Fibroblast of skin of left quadriceps (primary cell): ENCODE results near the gene FCGR3A.
A peak's percentile ranks its signal among the peaks of the same experiment; 100 is the strongest.
"Not testable (repeated sequence)": the region's sequence is repeated elsewhere in the genome, so short reads cannot be mapped to it uniquely, and the experiment has no call there.

ENCODE experiments used
- DNase-seq, 2 experiments: peaks; one replicate each; pipeline ENCODE4 v3.0.0-alpha.2; 2013; ENCODE audit warnings: low read depth in 2 of 2

Gene FCGR3A

DNA sequence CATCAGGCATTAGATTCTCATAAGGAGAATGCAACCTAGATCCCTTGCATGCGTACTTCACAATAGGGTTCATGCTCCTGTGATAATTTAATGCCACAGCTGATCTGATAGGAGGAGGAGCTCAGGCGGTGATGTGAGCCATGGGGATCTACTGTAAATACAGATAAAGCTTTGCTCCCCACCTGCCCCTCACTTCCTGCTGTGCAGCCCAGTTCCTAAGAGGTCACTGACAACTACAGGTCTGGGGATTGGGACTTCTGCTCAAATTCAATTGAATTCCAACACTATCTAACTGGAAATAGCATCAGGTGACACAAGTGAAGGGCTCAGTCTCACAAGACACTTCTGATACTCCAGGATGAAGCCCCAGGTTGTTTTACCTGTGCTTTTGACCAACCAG is 7.4 kb upstream of the FCGR3A start:
- not testable (repeated sequence) for DNase-seq

DNA sequence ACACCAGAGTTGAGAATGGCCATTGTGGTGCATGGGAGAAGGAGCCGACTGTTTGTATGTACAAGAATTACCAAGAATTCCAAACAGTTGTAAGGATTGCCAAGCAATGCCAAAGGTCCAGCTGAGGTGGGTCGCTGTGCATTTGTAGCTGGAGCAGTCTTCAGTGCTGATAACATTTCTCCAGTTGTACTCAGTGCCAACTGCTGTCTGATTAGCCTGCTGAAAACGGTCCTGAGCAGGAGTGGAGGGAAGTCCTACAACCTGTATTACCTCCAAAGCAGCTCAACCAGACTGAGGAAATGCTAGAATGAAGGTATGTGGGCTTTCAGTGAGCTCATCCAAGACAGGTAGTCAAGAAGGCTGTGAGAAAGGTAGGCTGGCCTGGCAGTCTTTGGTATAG is 6.5 kb upstream of the FCGR3A start:
- DNase-seq: not testable (repeated sequence)

DNA sequence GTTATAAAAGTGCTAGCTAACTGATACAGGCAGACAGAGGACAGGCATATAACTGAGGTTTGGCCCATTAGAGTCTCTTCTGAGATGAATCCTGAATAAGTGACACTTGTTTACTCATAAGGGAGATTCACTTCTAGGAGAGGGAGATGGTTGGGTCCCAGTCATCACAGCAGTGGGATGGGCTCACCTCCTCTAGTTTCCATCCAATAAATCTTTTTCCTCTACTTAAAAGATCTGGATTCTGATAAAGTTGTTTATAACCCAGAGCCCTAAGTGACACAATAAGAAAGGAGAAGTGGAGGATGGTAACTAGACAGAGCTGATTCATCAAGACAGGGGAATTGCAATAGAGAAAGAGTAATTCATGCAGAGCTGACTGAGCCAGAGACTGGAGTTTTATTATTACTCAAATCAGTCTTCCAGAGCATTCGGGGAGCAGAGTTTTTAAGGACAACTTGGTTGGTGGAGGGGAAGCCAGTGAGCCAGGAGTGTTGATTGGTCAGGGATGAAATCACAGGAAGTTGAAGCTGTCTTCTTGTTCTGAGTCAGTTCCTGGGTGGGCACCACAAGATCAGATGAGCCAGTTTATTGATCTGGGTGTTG is 5.3 kb upstream of the FCGR3A start:
- not testable (repeated sequence) for DNase-seq

DNA sequence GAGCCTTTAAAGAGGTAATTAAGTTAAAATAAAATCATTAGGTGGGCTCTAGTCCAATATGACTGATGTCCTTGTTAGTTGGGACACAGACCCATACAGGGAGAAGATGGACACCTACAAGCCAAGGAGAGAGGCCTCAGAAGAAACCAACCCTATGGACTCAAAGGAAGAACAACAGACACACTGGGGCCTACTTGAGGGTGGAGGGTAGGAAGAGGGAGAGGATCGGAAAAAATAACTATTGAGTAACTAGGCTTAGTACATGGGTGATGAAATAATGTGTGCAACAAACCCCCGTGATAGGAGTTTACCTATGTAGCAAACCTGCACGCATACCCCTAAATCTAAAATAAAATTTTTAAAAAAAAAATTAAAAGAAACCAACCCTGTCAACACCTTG is 4.7 kb upstream of the FCGR3A start:
- not testable (repeated sequence) for DNase-seq

DNA sequence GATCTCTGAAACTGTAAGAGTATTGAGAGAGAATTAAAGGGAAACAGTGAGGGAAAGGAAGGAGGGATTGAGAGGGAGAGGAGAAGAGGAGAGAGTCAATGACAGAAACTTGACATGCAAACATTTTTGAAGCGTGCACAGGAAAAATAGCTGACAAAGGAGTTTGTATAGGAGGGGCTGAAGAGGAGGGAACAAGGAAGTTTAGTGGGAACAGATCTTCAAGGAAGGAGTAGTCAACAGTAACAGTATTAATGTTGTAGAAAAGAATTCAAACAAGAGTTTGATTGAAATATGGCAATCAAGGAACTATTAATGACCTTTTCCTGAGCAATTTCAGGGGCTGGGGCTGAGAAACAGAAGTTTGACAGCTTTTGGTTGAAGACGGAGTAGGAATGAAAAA is 4.0 kb upstream of the FCGR3A start:
- not testable (repeated sequence) for DNase-seq

DNA sequence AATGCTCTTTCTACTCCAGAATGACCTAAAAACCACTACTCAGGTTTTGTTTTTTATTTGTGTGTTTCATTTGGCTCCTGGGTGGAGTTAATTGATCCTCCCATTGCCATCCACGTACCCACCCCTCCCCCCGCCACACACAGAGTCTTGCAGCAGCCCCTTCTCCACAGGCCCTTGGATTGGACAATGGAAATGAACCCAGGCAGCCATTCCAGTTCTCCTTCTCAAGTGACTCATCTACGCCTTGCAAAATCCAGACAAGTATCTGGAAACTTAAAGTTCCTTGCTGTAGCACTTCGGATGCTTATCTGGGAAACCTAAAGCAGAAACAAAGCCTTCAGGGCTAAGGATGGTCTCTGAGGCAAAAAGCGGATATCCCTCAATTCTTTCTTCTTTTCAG is 1.3 kb upstream of the FCGR3A start:
- not testable (repeated sequence) for DNase-seq

DNA sequence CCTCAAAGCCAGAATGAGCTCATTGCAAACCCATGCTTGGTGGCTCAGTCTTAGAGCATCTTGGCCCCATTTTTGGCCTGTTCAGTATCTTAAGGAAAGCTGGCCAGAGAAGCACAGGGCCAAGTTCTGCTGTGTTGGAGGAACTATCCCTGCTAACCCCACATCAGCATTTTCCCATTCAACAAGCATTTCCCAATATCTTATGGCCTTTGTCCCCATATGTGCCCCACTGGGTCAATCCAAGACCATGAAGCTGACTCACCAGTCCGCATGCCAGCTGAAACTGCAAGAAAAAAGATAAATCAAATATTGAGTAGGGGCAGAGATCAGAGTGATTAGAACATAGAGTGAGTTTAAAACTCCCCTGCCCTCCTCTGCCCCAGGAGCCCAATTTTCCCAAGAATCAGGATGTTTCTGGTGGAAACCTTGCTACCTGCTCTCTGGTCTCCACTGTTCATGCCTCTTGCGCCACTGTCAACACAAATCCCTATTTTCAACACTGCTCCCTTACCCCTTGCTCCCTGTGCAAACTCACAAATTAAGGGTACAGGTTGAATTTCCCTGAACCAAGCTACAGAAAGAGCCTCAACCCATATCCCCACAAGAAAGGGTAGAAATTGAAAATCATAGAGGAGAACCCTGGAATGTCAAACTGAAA is 740 bp downstream of the FCGR3A start:
- not testable (repeated sequence) for DNase-seq

DNA sequence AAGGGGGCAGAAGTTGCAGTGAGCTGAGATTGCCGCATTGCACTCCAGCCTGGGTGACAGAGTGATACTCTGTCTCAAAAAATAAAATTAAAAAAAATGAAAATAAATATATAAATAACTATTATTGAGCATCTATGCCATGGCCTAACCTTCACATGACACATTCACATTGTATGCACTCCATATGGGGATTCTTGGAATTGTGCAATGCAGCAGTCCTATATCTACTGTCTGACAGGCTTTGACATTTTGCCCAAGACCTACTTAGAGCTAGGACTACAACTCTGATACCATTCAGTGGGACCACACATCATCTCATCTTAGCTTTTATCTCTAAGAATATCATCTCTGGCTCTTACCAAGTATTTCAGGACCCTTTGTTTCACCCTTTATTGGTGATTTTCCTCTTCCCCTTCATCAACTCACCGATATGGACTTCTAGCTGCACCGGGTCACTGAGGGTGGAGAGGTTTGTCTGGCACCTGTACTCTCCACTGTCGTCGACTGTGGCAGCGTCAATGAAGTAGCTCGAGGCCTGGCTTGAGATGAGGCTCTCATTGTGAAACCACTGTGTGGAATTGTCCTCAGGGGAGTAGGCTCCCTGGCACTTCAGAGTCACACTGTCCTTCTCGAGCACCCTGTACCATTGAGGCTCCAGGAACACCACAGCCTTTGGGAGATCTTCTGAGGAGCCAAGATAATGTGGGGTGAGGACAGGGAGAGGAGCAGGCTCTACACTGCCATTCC is 1.4 kb downstream of the FCGR3A start:
- not testable (repeated sequence) for DNase-seq

DNA sequence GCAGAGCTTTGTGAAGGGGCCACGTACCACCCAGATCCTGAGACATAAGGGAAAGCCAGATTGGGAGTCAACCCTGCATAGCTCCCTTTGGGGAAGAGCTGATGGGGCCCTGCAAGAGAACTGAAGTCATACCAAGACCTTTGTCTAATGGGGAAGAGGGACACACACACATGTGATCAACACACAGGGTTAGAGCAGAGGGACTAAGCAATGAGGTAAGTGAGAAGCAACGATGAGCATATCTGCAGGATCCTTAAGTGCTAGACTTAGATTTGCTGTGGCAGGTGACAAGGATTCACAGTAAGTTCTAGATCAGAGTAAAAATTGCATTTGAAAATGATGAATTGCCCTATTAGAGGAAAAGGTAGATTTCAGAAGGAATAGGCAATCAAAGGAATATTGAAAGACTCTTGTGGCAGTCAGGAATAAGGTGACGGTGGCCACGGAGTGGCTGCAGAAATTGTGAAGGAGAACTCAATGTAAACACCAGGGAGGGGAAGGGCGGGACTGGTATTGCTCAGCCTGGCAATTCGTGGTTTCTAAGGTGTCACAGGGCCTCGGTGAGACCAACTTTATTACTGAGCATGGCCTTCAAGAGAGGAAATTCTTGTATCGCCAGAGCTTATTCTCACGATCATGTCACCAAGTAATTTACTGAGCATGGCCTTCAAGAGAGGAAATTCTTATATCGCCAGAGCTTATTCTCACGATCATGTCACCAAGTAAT is 4.5 kb downstream of the FCGR3A start:
- not testable (repeated sequence) for DNase-seq

DNA sequence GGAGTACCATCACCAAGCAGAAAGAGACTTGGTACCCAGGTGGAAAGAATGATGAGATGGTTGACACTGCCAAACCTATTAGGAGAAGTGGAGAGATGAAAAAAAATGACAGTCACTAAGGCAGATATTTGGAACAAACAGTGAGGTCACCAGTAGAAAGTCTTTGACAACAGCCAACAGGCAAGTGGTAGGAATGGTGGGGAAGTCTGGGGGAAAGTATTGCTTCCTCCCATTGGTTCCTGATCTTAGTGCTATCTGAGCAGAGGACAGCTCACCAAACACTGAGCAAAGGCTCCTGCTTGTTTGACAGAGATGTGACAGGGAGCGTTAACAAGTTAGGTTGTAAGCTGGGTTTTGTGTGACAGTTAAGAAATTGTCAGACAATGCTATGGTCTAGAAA is 6.5 kb downstream of the FCGR3A start:
- not testable (repeated sequence) for DNase-seq

DNA sequence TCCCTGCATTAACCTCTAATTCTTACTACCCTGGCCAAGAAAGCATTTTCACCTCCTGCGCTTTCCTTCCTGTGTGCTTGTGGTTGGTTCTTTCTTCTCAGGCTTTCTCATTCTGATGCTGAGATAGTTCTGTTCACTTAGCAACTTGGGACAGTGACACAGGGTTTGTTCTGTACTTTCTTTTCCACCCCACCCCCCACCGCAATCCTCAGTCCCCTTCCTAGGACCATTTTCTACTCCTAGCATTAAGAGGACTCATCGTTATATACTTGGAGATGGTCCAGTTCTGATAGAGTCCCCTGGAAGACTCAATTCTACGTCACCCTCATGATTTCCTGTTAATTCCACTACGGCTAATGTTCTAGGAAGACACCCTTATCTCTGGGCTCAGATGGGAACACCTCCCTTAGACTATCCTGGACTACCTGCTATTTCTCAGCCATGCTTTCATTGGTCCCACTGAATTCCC is 7.5 kb downstream of the FCGR3A start:
- not testable (repeated sequence) for DNase-seq

DNA sequence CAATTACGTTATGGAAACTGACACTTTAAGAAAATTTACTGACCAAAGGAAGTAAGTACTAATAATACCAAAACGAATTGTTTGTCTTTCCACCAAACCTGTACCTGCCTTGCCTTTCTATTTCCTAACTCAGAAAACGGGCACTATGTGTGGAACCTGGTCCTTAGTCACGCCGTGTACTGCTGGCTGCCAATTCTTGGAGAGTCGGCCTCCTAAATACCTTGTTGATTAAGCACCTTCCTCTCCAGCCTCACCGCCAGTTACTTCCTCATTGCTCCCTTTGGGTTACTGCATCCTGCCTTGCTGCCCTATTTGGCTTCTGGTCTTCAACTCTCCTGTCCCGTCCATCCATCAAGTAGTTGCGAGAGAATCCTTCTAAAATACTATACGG is 9.1 kb downstream of the FCGR3A start:
- not testable (repeated sequence) for DNase-seq

DNA sequence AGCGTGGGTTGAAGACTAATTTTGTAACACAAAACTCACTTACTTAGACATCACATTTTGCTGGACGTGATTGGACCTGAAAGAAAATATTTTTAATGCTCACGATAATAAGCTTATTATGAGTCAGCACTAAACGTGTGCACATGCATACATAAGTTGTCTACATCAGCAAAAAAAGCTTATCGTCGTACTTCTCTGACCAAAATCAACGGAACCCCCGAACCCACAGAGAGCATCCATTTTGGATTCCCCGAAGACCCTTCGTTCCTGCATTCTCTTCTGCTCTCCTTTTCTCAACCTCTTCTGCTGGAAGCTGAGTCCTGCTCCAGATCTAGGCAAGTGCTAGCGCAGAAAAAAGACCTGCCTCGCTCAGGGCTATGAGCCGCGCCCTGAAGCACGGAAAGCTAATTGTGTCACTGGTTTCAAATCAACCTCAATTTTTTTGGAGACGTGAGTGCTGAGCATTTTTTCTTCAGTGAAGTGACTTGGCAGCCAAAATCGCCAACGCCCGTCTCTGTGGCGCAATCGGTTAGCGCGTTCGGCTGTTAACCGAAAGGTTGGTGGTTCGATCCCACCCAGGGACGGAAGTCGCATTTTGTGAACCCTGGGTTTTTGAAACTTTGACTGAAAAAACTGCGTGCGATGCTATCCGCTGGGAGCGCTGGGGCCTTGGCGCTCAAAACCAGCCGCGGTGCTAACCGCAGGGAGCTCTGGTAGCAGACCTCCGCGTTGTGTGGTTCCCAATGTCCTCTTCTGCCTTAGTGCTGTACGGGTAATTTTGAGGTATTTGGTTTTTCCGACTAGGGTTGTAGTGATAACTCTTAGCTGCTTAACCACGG is 9.7 kb downstream of the FCGR3A start:
- peak; percentile 58 to 61 for DNase-seq

DNA sequence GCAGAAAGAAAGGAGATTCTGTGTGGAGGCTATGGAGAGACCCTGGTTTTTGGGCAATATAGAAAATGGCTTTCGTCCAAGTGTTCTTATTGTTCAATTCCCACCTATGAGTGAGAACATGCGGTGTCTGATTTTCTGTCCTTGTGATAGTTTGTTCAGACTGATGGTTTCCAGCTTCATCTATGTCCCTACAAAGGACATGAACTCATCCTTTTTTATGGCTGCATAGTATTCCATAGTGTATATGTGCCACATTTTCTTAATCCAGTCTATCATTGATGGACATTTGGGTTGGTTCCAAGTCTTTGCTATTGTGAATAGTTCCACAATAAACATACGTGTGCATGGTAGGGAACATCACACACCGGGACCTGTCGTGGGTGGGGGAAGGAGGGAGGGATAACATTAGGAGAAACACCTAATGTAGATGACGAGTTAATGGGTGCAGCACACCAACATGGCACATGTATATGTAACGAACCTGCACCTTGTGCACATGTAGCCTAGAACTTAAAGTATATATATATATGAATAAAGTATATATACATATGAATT is 10.6 kb downstream of the FCGR3A start:
- DNase-seq: not testable (repeated sequence)

DNA sequence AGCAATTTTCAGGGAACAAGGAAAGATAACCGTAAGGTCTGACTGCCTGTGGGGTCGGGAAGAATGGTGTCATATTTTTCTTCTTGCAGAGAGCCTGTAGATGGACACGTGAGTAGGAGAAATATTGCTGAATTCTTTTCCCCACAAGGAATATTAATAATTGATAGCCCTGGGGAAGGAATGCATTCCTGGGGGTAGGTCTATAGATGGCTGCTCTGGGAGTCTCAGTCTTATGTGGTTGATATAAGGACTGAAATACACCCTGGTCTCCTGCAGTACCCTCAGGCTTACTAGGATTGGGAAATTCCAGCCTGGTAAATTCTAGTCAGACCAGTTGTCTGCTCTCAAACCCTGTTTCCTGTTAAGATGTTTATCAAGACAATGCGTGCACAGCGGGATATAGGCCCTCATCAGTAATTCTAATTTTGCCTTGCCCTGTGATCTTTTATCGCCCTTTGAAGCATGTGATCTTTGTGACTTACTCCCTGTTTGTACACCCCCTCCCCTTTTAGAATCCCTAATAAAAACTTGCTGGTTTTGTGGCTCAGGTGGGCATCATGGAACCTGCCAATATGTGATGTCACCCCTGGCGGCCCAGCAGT is 12.4 kb downstream of the FCGR3A start:
- DNase-seq: not testable (repeated sequence)

DNA sequence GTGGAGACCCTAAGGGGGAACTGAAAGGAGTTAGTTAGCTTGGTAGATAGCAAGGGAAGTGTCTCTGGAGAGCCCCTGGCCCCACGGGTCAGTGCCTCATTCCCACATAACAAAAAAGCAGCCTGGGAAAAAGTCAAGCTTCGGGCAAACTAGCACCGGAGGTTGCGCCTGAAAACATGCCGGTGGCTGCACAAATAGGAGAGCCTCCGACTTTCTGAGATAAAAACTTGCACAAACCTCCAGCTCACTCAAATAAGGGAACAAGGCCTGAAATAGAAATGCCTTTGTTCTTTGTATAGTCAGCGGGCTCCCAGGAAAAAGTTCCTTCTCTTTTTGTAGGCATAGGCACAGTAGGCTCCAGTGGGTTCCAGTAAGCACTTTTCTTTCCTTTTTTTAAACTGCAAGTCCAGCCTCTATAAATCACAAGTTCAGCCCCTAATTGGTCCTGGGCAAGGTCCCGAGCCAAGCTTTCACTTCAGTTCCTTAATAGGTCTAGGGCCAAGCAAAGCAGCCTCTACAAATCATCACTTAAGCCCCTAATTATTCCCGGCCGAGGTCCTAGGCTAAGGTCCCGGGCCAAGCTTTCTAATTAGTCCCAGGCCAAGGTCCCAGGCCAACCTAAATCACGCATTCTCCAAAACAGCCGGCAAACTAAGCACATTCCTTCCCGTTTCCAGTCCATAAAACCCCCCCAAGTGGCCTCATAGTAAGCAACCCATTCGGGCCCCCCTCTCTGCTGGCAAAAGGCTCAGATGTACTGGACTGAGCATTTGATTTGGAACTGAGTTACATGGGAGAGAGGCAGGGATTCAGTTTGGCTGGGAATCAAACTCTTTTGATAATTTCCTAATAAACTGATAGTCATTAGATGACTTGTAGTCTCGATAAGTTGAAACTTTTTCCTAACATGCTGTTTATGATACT is 16.7 kb downstream of the FCGR3A start:
- not testable (repeated sequence) for DNase-seq

DNA sequence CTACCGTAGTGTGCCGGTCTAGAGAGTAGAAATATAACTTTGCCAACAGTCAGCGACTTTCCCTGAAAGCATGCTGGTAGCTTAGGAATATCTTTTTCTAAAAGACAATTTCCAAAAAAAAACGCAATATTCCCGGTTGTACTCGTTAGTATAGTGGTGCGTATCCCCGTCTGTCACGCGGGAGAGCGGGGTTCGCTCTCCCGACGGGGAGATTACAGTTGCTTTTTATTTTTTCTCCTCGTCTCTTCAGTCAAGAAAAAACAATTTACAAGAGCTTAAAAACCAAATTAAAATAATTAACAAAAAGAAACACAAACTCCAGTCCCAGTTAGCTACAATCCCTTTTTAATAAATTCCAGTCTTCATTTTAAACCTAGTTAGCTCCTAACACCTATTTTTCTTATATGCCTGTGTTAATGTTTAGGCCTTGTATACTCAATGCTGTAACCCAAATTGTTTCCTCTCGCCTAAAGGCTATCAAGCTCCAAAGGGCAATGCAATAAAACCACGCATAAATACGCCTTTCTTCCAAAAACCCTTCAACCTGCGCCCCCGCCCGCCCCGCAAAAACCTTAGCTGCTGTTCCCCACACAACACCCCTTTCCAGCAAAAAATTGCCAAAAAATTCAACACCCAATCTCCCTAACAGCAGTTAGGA is 17.5 kb downstream of the FCGR3A start:
- no peak for DNase-seq

DNA sequence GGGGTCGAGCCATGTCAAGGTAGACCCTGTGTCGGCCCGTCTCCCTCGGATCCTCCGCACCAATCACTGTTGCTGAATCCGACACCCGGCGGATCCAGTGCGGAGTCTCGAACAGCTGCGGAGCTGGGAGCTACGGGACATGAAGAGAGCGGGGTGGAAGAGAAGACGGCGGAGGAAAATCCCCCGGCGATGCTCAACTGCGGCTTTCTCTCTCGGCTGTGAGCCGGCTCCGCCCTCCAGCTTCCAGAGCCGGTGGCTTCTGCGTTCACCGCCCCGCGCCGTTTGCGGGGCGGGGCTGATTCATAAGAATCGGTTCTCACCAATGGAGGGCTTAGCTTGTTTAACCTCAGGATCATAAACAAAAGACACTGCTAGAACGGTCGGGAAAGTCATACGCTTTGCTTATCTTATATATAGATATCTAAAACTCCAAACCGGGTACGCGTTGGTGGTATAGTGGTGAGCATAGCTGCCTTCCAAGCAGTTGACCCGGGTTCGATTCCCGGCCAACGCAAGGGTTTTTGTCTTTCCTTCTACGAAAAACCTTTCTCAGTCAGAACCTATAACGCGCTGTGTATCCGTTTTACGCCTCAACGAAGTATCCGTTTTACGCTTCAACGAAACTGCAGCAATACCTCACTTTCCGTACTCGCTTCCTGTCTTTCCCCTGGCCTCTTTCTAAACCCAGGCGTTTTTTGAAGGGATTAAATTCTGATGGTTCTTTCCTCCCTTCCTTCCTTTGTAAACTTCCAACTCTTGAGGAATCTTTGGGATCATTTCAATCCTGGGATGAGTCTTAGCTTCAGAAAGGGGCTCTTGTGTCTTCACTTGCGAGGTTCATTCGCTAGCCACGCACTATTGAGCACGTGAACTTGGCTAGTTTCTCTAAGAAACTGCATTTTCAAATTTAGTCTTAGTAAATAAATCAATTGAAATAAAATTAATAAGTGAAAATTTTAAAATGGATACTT is 18.7 kb downstream of the FCGR3A start:
- DNase-seq: peak; percentile 82 to 85
